A673 (cell line): ENCODE measurements around the gene SPEG. TPM values are rescaled to one million over a fixed set of nuclear protein-coding genes. Genes with fewer than 3 reads are reported as not detected.
A peak's percentile ranks its signal among the peaks of the same experiment; 100 is the strongest.

ENCODE experiments used
- Bru-seq: library from RNA; stranded (reverse); fragments of 400-500 nt; gene quantifications from one replicate; lab custom pipeline; 2021; lab: Mats Ljungman, UMichigan
- BruChase-seq, 2 experiments: library from RNA; stranded (reverse); fragments of 400-500 nt; gene quantifications; one replicate each; lab custom pipeline; 2021; lab: Mats Ljungman, UMichigan
- BruUV-seq: library from RNA; stranded (reverse); fragments of 400-500 nt; replicated peaks from 2 replicates; lab custom pipeline; 2021; lab: Mats Ljungman, UMichigan
- CTCF ChIA-PET: fragments of 300-600 bp; sonication (Branson Sonifier 250); formaldehyde crosslinking; loops from one replicate; lab custom pipeline; 2022; ENCODE audit warnings: antibody characterized with exemption; lab: Charles Lee
- POLR2A ChIA-PET: fragments of 300-600 bp; sonication (Branson Sonifier 250); formaldehyde crosslinking; loops from one replicate; lab custom pipeline; 2022; ENCODE audit warnings: antibody characterized with exemption; ENCODE audit not compliant: low non-redundant PET; lab: Charles Lee
- DNase-seq: peaks from one replicate; pipeline ENCODE4 v3.0.0-alpha.2; 2015; ENCODE audit warnings: low spot score
- H3K27ac ChIP-seq: fragments of 200-600 bp; sonication (generic); 2 replicates; pipeline ENCODE4 v1.5.1; 2016; ENCODE audit warnings: mixed run types, low read depth, mild to moderate bottlenecking, mixed read lengths, antibody characterized with exemption, low read length; ENCODE audit not compliant: poor library complexity, severe bottlenecking
- H3K27me3 ChIP-seq: fragments of 200-600 bp; sonication (generic); replicated peaks from 2 replicates; pipeline ENCODE4 v1.6.1; 2017; ENCODE audit warnings: mixed run types, low read depth, mild to moderate bottlenecking, mixed read lengths, antibody characterized with exemption, low read length; ENCODE audit not compliant: insufficient read depth, poor library complexity
- H3K36me3 ChIP-seq: fragments of 200-600 bp; sonication (generic); 2 replicates; pipeline ENCODE4 v1.6.1; 2016; ENCODE audit warnings: mixed run types, mild to moderate bottlenecking, mixed read lengths, antibody characterized with exemption, low read length; ENCODE audit not compliant: insufficient read depth, poor library complexity, severe bottlenecking
- H3K4me1 ChIP-seq: fragments of 200-600 bp; sonication (generic); 2 replicates; pipeline ENCODE4 v1.6.1; 2017; ENCODE audit warnings: mixed run types, mild to moderate bottlenecking, mixed read lengths, antibody characterized with exemption, low read length; ENCODE audit not compliant: insufficient read depth, poor library complexity, severe bottlenecking
- H3K4me3 ChIP-seq: fragments of 200-600 bp; sonication (generic); 2 replicates; pipeline ENCODE4 v1.5.1; 2016; ENCODE audit warnings: low read depth, mixed run types, mild to moderate bottlenecking, mixed read lengths, low read length; ENCODE audit not compliant: poor library complexity, severe bottlenecking
- H3K9me3 ChIP-seq: fragments of 200-600 bp; sonication (generic); 2 replicates; pipeline ENCODE4 v1.6.1; 2016; ENCODE audit warnings: mixed run types, low read depth, mild to moderate bottlenecking, mixed read lengths, antibody characterized with exemption, low read length; ENCODE audit not compliant: poor library complexity, severe bottlenecking
- EZH2 ChIP-seq: fragments of 200-600 bp; sonication (generic); IDR thresholded peaks from 2 replicates; pipeline ENCODE4 v1.6.1; 2017; ENCODE audit warnings: borderline replicate concordance, low read depth, mild to moderate bottlenecking, mixed read lengths, antibody characterized with exemption, low read length; ENCODE audit not compliant: poor library complexity, severe bottlenecking
- intact Hi-C: fragments of 100-400 bp; cut with micrococcal nuclease; formaldehyde crosslinking; loops from one replicate; pipeline ENCODE4 v1.10.0; 2022; ENCODE audit not compliant: unreplicated experiment
- long read RNA-seq: library from polyadenylated mRNA; stranded (forward); transcript quantifications from one replicate; pipeline ENCODE4 v2.0.0, GENCODE V29; 2022
- total RNA-seq: library from RNA; stranded (reverse); gene quantifications from 2 replicates; pipeline ENCODE4 v1.2.3, GENCODE V29; 2021
- TF ChIP-seq, protein P1 (sequence below): fragments of 300-800, 200-600 bp; sonication (generic); conservative IDR thresholded peaks from 2 replicates; pipeline ENCODE4 v1.5.1; 2017; ENCODE audit warnings: low read depth, mild to moderate bottlenecking, antibody characterized with exemption, low read length, moderate library complexity, mixed read lengths

The SPEG gene
- total RNA-seq (8.4 and 15.7 TPM in 2 replicates), Bru-seq, nascent RNA (percentile 33 among the genes with signal in this experiment), BruChase-seq, experiment 1, labeled RNA remaining after a 2-hour chase (percentile 34 among the genes with signal in this experiment), BruChase-seq, experiment 2, labeled RNA remaining after a 6-hour chase (percentile 30 among the genes with signal in this experiment)
- long read RNA-seq, partial matches to known transcripts: 7 of 17 reads
- long read RNA-seq, other reads (novel, unspliced or antisense): 9 of 17 reads

DNA sequence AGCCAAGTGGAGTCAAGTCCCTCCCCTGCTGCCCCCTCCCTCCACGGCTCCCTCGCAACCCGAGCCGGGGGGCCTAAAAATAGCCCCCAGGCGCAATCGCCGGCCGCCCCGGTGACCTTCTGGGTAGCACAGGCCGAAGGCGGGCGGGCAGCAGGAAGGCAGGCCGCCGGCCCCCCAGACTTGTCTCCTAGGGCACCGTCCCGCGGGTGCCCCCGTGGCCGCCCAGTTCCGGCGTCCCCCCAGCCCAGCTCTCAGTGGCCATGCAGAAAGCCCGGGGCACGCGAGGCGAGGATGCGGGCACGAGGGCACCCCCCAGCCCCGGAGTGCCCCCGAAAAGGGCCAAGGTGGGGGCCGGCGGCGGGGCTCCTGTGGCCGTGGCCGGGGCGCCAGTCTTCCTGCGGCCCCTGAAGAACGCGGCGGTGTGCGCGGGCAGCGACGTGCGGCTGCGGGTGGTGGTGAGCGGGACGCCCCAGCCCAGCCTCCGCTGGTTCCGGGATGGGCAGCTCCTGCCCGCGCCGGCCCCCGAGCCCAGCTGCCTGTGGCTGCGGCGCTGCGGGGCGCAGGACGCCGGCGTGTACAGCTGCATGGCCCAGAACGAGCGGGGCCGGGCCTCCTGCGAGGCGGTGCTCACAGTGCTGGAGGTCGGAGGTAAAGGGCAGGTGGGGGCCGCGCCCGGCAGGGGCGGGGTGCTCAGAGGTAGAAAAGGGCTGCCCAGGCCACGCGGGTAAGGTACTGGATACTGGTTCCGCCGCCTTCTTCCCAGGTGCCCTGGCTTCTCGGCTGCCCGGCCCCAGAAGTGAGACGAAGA, at the start of gene SPEG:
SPEG (plus strand) TSS at position 126 of the 808 bp plus-strand sequence; CDS start at position 261, 135 bp downstream.
- intact Hi-C loops: no loop called here
- BruUV-seq: no TSS peak
- DNase-seq: no peak

DNA sequence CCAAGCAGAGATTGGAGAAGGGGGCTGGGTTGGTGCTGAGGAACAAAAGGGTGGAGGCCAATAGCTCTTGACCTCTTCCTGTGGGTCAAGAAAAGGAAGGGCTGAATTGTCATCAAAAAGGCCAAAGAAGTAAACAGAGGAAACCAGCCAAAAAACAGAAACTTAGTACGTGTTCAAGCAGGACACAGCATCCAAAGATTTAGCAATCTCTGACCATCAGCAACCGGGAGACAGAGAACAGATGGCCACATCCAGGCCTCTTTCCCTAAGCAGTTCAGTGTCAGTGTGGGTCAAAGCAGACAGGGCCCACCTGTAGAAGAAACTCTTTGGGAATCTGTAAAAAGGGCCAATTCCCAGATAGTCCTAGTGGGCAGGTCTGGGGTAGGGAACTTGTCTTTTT, 49.8 kb upstream of the SPEG start:
- BruUV-seq: no TSS peak
- H3K9me3 ChIP-seq: no peaks in the 10 kb centered on the region
- TF ChIP-seq EZH2: no peak
- TF ChIP-seq, protein P1, sequence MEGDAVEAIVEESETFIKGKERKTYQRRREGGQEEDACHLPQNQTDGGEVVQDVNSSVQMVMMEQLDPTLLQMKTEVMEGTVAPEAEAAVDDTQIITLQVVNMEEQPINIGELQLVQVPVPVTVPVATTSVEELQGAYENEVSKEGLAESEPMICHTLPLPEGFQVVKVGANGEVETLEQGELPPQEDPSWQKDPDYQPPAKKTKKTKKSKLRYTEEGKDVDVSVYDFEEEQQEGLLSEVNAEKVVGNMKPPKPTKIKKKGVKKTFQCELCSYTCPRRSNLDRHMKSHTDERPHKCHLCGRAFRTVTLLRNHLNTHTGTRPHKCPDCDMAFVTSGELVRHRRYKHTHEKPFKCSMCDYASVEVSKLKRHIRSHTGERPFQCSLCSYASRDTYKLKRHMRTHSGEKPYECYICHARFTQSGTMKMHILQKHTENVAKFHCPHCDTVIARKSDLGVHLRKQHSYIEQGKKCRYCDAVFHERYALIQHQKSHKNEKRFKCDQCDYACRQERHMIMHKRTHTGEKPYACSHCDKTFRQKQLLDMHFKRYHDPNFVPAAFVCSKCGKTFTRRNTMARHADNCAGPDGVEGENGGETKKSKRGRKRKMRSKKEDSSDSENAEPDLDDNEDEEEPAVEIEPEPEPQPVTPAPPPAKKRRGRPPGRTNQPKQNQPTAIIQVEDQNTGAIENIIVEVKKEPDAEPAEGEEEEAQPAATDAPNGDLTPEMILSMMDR: no peak
- CTCF ChIA-PET: no interaction called here
- H3K4me3 ChIP-seq: no peak overlapping the region
- H3K27me3 ChIP-seq: no peaks in the 10 kb centered on the region
- DNase-seq: no peak
- peaks cover 13% of the 10 kb centered on the region for H3K36me3 ChIP-seq
- H3K4me1 ChIP-seq: no peaks in the 10 kb centered on the region
- POLR2A ChIA-PET: no interaction called here
- intact Hi-C loops: no loop called here
- H3K27ac ChIP-seq: no peak overlapping the region

More for the DNA sequence above, at the start of gene SPEG:
- ChIA-PET POLR2A (no interaction called here), CTCF (interaction anchor here (0.6 kb wide), 1 partner anchor 10 kb away, joined by 5 read pairs; no protein-coding TSS in a partner anchor)
- TF ChIP-seq, protein P1: no peak
- no peak for TF ChIP-seq EZH2
- H3K36me3 ChIP-seq: no peaks in the 10 kb centered on the region
- H3K27me3 ChIP-seq: no peaks in the 10 kb centered on the region
- H3K27ac ChIP-seq: no peak within 1 kb of the TSS
- H3K9me3 ChIP-seq: no peaks in the 10 kb centered on the region
- H3K4me1 ChIP-seq: peaks cover 4% of the 10 kb centered on the region
- no peak within 1 kb of the TSS for H3K4me3 ChIP-seq

DNA sequence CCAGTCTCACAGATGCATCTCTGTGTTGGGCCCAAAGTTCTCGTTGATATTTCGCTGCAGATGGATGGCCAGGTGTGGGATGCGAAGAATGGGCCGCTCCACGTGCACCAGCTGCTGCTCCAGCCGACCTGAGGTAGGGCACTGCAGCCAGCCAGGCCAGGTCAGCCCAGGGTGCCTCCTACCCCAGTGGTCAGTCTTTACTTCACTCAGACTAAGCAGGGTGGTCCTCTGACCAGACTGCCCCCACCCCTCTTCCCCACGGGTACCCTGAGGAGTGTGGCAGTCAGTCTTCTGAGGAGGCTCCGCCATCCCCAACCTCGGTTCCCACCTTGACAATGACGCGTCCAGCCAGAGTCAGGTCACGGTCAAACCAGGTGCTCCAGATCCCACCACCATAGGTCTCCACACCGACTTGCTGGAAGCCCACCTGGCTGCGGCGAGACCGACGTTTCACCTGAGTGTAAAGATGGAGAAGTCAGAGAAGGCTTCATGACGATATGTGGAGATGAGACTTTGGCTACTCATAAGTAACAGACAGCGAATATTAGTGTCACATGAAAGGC, 48.6 kb upstream of the SPEG start:
- ChIA-PET POLR2A (no interaction called here), CTCF (no interaction called here)
- Histone ChIP-seq H3K4me3 (peak overlapping the region; percentile 62), H3K36me3 (peaks cover 13% of the 10 kb centered on the region), H3K9me3 (no peaks in the 10 kb centered on the region), H3K27me3 (no peaks in the 10 kb centered on the region), H3K27ac (no peak overlapping the region), H3K4me1 (no peaks in the 10 kb centered on the region)
- TF ChIP-seq, protein P1: no peak
- TF ChIP-seq EZH2: no peak
- no peak for DNase-seq
- intact Hi-C loops: no loop called here
- TSS peak; percentile 27 for BruUV-seq
